Smooth muscle cell of the coronary artery (primary cell): ENCODE data around the gene OR6V1. TPM values are rescaled to one million over a fixed set of nuclear protein-coding genes. Genes with fewer than 3 reads are reported as not detected.

ENCODE experiments used
- total RNA-seq: library from RNA; depleted of rRNA; stranded (reverse); fragments of >200 nt; gene quantifications from 2 replicates; pipeline ENCODE4 v1.2.3, GENCODE V29; 2014; ENCODE audit warnings: low replicate concordance

OR6V1 gene
- not detected in 2 replicates for total RNA-seq

GRCh38 chr7:143052041-143052440 is at the start of gene OR6V1:
Gene OR6V1, plus strand, starts transcription at chr7:143052341. Its CDS starts 0 bp downstream, at chr7:143052341.

GRCh38 chr7:143027032-143027431 is 25.1 kb upstream of the OR6V1 start, which contains the start of gene OR9A2:
Gene OR9A2, minus strand, starts transcription at chr7:143027132. Its CDS starts 0 bp downstream, at chr7:143027132.

Other genes with a start within 250 kb of the OR6V1 start
- gene EPHB6, start 197.3 kb upstream of the OR6V1 start, total RNA-seq: 1.1 and 9.9 TPM in 2 replicates
- not detected in 2 replicates for gene TRPV6, start 166.6 kb upstream of the OR6V1 start, total RNA-seq
- gene TRPV5, start 118.6 kb upstream of the OR6V1 start, total RNA-seq: not detected in 2 replicates
- not detected in 2 replicates for gene LLCFC1, start 112.9 kb upstream of the OR6V1 start, total RNA-seq
- 0.53 TPM in 1 of 2 replicates, not detected in the other for gene KEL, start 90.0 kb upstream of the OR6V1 start, total RNA-seq
- gene OR9A2, start 25.2 kb upstream of the OR6V1 start, total RNA-seq: 0.12 TPM in 1 of 2 replicates, not detected in the other
- gene PIP, start 79.7 kb downstream of the OR6V1 start, total RNA-seq: not detected in 2 replicates
- 0.35 TPM in 1 of 2 replicates, not detected in the other for gene TAS2R39, start 131.1 kb downstream of the OR6V1 start, total RNA-seq
- gene TAS2R40, start 169.7 kb downstream of the OR6V1 start, total RNA-seq: not detected in 2 replicates
- 39.1 and 72.5 TPM in 2 replicates for gene GSTK1, start 211.1 kb downstream of the OR6V1 start, total RNA-seq
- not detected in 2 replicates for gene TMEM139, start 232.6 kb downstream of the OR6V1 start, total RNA-seq
- 6.7 and 9.7 TPM in 2 replicates for gene CASP2, start 236.0 kb downstream of the OR6V1 start, total RNA-seq